Measurements from ENCODE around the gene MCF2L. TPM values are rescaled to one million over a fixed set of nuclear protein-coding genes. Genes with fewer than 3 reads are reported as not detected.

MCF2L gene, protein sequence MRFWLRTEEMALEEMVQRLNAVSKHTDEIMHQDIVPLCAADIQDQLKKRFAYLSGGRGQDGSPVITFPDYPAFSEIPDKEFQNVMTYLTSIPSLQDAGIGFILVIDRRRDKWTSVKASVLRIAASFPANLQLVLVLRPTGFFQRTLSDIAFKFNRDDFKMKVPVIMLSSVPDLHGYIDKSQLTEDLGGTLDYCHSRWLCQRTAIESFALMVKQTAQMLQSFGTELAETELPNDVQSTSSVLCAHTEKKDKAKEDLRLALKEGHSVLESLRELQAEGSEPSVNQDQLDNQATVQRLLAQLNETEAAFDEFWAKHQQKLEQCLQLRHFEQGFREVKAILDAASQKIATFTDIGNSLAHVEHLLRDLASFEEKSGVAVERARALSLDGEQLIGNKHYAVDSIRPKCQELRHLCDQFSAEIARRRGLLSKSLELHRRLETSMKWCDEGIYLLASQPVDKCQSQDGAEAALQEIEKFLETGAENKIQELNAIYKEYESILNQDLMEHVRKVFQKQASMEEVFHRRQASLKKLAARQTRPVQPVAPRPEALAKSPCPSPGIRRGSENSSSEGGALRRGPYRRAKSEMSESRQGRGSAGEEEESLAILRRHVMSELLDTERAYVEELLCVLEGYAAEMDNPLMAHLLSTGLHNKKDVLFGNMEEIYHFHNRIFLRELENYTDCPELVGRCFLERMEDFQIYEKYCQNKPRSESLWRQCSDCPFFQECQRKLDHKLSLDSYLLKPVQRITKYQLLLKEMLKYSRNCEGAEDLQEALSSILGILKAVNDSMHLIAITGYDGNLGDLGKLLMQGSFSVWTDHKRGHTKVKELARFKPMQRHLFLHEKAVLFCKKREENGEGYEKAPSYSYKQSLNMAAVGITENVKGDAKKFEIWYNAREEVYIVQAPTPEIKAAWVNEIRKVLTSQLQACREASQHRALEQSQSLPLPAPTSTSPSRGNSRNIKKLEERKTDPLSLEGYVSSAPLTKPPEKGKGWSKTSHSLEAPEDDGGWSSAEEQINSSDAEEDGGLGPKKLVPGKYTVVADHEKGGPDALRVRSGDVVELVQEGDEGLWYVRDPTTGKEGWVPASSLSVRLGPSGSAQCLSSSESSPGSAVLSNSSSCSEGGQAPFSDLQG
- under 0.01 TPM in 2 replicates for total RNA-seq

DNA sequence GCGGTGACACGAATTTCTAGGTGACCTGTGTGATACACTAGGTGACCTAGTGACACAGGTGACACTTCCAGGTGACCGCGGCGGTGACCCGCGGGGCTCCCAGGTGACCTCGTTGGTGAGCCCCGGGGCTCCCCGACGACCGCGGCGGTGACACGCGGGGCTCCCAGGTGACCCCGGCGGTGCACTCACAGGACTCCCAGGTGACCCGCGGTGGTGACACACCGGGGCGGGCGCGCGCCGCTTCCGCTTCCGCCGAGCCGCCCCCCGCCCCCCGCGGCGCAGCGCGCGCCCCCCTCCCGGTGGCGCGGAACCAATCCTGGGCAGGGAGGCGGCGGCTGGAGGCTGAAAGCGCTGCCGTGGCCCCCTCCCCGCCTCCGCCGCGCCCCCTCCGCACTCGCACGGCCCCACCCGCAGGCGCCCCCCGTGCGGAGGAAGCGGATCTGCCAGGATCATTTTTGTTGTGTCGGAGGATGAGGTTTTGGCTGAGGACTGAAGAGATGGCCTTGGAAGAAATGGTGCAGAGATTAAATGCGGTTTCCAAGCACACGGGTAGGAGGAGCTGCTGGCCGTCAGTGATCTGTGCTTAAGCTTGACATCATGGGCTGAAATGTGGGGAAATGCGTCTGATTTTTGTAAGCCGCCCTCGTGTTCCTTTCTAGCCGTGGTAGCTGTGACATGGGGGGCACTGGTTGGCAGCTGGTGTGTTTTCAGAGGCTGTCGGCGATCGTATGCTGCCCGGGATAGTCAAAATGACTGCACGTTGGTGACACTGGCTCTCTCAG lies at the start of gene MCF2L:
TSS of gene MCF2L (plus strand) at position 305 of the 782 bp plus-strand sequence. CDS start at position 471, 166 bp downstream.
- H3K4me3 ChIP-seq (ENCODE audit: low read depth, low read length): no peak within 1 kb of the TSS
- TF ChIP-seq, protein P1, sequence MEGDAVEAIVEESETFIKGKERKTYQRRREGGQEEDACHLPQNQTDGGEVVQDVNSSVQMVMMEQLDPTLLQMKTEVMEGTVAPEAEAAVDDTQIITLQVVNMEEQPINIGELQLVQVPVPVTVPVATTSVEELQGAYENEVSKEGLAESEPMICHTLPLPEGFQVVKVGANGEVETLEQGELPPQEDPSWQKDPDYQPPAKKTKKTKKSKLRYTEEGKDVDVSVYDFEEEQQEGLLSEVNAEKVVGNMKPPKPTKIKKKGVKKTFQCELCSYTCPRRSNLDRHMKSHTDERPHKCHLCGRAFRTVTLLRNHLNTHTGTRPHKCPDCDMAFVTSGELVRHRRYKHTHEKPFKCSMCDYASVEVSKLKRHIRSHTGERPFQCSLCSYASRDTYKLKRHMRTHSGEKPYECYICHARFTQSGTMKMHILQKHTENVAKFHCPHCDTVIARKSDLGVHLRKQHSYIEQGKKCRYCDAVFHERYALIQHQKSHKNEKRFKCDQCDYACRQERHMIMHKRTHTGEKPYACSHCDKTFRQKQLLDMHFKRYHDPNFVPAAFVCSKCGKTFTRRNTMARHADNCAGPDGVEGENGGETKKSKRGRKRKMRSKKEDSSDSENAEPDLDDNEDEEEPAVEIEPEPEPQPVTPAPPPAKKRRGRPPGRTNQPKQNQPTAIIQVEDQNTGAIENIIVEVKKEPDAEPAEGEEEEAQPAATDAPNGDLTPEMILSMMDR (IDR thresholded peaks at IDR 0.05; ENCODE audit: insufficient read depth, low read length, severe bottlenecking): peak; percentile 34
- H3K36me3 ChIP-seq (ENCODE audit: control insufficient read depth, insufficient read depth, low read length): no peaks in the 10 kb centered on the region
- FAIRE-seq: no peak
- peaks cover 19% of the 10 kb centered on the region for H3K27me3 ChIP-seq (ENCODE audit: control insufficient read depth, insufficient read depth, low read length)
- DNase-seq (ENCODE audit: low read depth): peak; percentile 8

DNA sequence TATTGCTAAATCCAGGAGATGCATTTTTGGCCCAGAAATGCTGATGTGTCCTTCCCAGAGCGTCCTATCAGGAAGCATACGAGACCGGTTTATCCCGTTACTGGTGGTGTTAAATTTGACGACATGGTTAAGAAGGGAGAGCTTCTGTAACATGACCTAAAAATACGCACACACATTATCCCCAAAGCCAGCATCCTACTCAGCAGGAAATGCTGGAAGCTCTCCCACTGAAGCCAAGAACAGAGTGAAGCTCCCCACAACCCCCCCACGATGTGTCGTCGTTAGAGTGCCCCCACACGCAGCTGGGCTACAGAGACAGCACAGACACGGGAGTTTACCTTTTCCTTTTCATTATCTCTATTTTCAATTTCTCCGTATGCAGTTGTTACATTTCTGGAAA lies 45.1 kb upstream of the MCF2L start:
- no peak for FAIRE-seq
- TF ChIP-seq, protein P1 (IDR thresholded peaks at IDR 0.05; ENCODE audit: insufficient read depth, low read length, severe bottlenecking): no peak
- Histone ChIP-seq H3K36me3 (ENCODE audit: control insufficient read depth, insufficient read depth, low read length) (no peaks in the 10 kb centered on the region), H3K4me3 (ENCODE audit: low read depth, low read length) (no peak overlapping the region), H3K27me3 (ENCODE audit: control insufficient read depth, insufficient read depth, low read length) (no peaks in the 10 kb centered on the region)
- no peak for DNase-seq (ENCODE audit: low read depth)

DNA sequence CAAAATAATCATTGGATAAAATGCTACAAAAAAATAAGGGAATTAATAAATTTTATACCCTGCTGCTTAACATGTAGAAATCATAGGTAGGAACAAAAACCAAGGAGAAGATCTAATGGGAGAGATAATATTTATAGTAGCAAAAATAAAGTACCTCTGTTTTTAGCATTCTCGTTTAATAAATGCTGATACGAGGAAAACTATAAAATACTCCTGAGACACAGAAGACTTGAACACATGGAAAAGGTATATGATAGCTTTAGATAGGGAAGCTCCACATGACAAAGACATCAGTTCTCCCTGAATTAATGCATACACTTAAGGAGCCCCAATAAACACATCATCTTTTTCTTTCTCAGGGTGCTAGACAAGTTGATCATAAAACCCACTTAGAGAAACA lies 44.6 kb upstream of the MCF2L start:
- H3K27me3 ChIP-seq (ENCODE audit: control insufficient read depth, insufficient read depth, low read length): no peaks in the 10 kb centered on the region
- DNase-seq (ENCODE audit: low read depth): no peak
- H3K36me3 ChIP-seq (ENCODE audit: control insufficient read depth, insufficient read depth, low read length): no peaks in the 10 kb centered on the region
- FAIRE-seq: no peak
- TF ChIP-seq, protein P1 (IDR thresholded peaks at IDR 0.05; ENCODE audit: insufficient read depth, low read length, severe bottlenecking): no peak
- H3K4me3 ChIP-seq (ENCODE audit: low read depth, low read length): no peak overlapping the region

DNA sequence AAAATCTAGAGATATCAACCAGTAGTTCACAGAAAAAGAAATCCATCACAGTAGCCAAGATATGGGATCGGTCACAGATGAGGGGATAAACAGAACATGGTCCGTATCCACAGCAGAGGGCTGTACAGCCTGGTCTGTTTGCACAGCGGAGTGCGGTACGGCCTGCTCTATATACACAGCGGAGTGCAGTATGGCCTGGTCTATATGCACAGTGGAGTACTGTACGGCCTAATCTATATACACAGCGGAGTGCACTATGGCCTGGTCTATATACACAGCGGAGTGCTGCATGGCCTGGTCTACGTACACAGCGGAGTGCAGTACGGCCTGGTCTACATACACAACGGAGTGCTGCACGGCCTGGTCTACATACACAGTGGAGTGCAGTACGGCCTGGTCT lies 43.0 kb upstream of the MCF2L start:
- no peak for DNase-seq (ENCODE audit: low read depth)
- H3K4me3 ChIP-seq (ENCODE audit: low read depth, low read length): no peak overlapping the region
- TF ChIP-seq, protein P1 (IDR thresholded peaks at IDR 0.05; ENCODE audit: insufficient read depth, low read length, severe bottlenecking): no peak
- H3K36me3 ChIP-seq (ENCODE audit: control insufficient read depth, insufficient read depth, low read length): no peaks in the 10 kb centered on the region
- FAIRE-seq: no peak
- H3K27me3 ChIP-seq (ENCODE audit: control insufficient read depth, insufficient read depth, low read length): no peaks in the 10 kb centered on the region

DNA sequence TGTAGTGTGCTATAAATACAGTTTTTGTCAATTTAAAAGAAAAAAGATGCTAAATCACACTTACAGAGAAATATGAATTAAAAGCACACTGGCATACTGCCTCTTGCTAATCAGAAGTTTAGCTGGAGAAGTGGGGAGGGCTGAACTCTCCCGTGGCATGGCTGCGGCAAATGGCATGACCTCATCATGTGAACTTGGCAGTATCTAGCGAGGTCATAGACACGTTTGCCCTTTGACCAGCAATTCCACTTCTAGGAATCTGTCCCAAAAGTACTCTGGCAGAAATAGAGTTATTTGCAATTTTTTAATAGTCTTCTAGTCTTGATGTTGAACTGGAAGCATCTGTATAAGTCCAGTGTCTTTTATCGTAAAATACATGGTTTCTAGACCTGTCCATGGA lies 42.0 kb upstream of the MCF2L start:
- FAIRE-seq: no peak
- Histone ChIP-seq H3K4me3 (ENCODE audit: low read depth, low read length) (no peak overlapping the region), H3K36me3 (ENCODE audit: control insufficient read depth, insufficient read depth, low read length) (no peaks in the 10 kb centered on the region), H3K27me3 (ENCODE audit: control insufficient read depth, insufficient read depth, low read length) (no peaks in the 10 kb centered on the region)
- TF ChIP-seq, protein P1 (IDR thresholded peaks at IDR 0.05; ENCODE audit: insufficient read depth, low read length, severe bottlenecking): no peak
- DNase-seq (ENCODE audit: low read depth): no peak
